ENCODE measurements around the gene ZNF865.

Gene ZNF865

DNA sequence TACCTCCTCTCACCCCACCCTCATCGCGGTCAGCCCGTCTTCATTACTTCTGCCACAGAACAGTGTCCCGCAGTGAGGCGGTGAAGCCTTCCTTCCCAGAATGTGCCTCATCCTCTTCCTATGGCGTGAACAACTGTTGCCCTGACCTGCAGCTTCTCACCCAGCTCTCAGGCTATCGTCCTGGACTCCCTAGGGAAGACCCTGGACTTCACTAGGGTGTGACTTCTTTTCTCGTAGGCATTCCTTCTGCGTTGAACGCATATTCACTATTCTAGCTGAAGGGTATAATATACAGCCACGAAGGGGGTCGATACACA, 982 bp downstream of the ZNF865 start:
- DNase-seq, result no peak
- Histone ChIP-seq H4K20me1 (ENCODE audit: insufficient read depth, low read length) (no peaks in the 10 kb centered on the region), H3K9me2 (replicated peaks; ENCODE audit: insufficient read depth, low read length) (no peaks in the 10 kb centered on the region), H3K4me3 (ENCODE audit: low read length) (peak overlapping the region; percentile 67), H3K27me3 (replicated peaks; ENCODE audit: insufficient read depth, low read length) (no peaks in the 10 kb centered on the region), H3F3A (ENCODE audit: insufficient read depth, low read length) (peaks cover 20% of the 10 kb centered on the region), H3K9me3 (replicated peaks; ENCODE audit: insufficient read depth, low read length) (no peaks in the 10 kb centered on the region), H3K4me2 (ENCODE audit: low read depth, low read length) (peak overlapping the region; percentile 51), H3K4me1 (ENCODE audit: low read length) (peaks cover 11% of the 10 kb centered on the region), H2AFZ (ENCODE audit: low read length) (0 out of 2 replicates have a peak overlapping the region, but pooled peaks have one; percentile 1), H3K9ac (ENCODE audit: low read length) (peak overlapping the region; percentile 74; the same call in 1 of the 2 replicates), H3K79me2 (ENCODE audit: low read length) (peaks cover 39% of the 10 kb centered on the region), H3K27ac (ENCODE audit: low read length) (peak overlapping the region; percentile 65; the same call in 1 of the 2 replicates), H3K36me3 (replicated peaks; ENCODE audit: insufficient read depth, low read length) (no peaks in the 10 kb centered on the region)
- no peak for TF ChIP-seq EZH2phosphoT487 (IDR thresholded peaks at IDR 0.05; ENCODE audit: low read length)

DNA sequence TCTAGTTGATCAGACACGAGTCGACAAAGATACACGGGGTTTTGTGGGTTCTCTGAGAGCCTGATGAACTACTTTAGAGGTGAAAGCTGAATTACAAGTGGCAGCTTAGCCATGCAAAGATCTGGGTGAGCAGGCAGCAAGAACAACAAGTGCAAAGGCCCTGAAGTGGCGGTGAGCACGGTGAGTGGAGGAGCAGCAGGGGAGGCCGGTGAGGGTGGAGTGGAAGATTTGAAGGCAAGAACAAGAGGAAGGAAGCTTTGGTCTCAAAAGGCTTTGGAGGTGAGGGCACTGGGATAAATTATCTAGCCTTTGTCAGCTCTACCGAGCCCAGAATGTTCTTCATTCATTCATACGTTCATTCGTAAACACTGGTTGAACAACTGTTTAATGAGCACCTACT, 1.4 kb downstream of the ZNF865 start:
- Histone ChIP-seq H2AFZ (ENCODE audit: low read length) (0 out of 2 replicates have a peak overlapping the region, but pooled peaks have one; percentile 1), H3K4me1 (ENCODE audit: low read length) (peaks cover 11% of the 10 kb centered on the region), H3K9me2 (replicated peaks; ENCODE audit: insufficient read depth, low read length) (no peaks in the 10 kb centered on the region), H3F3A (ENCODE audit: insufficient read depth, low read length) (peaks cover 16% of the 10 kb centered on the region), H3K36me3 (replicated peaks; ENCODE audit: insufficient read depth, low read length) (no peaks in the 10 kb centered on the region), H3K4me3 (ENCODE audit: low read length) (peak overlapping the region; percentile 67), H4K20me1 (ENCODE audit: insufficient read depth, low read length) (no peaks in the 10 kb centered on the region), H3K9me3 (replicated peaks; ENCODE audit: insufficient read depth, low read length) (no peaks in the 10 kb centered on the region), H3K27me3 (replicated peaks; ENCODE audit: insufficient read depth, low read length) (no peaks in the 10 kb centered on the region), H3K9ac (ENCODE audit: low read length) (peak overlapping the region; percentile 74; the same call in 1 of the 2 replicates), H3K4me2 (ENCODE audit: low read depth, low read length) (peak overlapping the region; percentile 51), H3K79me2 (ENCODE audit: low read length) (peaks cover 43% of the 10 kb centered on the region), H3K27ac (ENCODE audit: low read length) (no peak overlapping the region)
- no peak for DNase-seq
- TF ChIP-seq, protein P1, sequence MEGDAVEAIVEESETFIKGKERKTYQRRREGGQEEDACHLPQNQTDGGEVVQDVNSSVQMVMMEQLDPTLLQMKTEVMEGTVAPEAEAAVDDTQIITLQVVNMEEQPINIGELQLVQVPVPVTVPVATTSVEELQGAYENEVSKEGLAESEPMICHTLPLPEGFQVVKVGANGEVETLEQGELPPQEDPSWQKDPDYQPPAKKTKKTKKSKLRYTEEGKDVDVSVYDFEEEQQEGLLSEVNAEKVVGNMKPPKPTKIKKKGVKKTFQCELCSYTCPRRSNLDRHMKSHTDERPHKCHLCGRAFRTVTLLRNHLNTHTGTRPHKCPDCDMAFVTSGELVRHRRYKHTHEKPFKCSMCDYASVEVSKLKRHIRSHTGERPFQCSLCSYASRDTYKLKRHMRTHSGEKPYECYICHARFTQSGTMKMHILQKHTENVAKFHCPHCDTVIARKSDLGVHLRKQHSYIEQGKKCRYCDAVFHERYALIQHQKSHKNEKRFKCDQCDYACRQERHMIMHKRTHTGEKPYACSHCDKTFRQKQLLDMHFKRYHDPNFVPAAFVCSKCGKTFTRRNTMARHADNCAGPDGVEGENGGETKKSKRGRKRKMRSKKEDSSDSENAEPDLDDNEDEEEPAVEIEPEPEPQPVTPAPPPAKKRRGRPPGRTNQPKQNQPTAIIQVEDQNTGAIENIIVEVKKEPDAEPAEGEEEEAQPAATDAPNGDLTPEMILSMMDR (IDR thresholded peaks at IDR 0.05; ENCODE audit: low read length), result no peak
- no peak for TF ChIP-seq EZH2phosphoT487 (IDR thresholded peaks at IDR 0.05; ENCODE audit: low read length)
- TF ChIP-seq EZH2 (optimal IDR thresholded peaks at IDR 0.05; ENCODE audit: low read depth, low read length), result no peak

DNA sequence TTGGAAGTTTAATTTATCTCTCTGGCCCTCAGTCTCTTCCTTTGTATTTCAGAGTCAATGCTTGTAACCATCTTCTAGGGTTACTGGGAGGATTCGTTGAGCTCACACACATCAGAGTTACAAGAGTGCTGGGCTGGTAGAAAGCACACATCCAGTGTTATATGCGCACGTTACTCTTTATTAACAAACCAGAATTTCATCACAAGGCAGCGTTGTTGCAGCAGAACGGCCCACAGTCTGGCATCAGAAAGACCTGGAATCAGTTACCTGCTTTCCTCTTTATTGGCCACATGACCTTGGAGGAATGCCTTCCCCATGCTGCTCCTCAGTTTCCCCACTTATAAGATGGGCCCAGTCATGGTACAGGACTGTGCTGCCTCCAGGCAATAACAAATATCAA, 3.9 kb downstream of the ZNF865 start:
- Histone ChIP-seq H3K27me3 (replicated peaks; ENCODE audit: insufficient read depth, low read length) (no peaks in the 10 kb centered on the region), H3K9ac (ENCODE audit: low read length) (no peak overlapping the region), H3K4me3 (ENCODE audit: low read length) (no peak overlapping the region), H3K4me1 (ENCODE audit: low read length) (peaks cover 11% of the 10 kb centered on the region), H2AFZ (ENCODE audit: low read length) (no peak overlapping the region), H3K79me2 (ENCODE audit: low read length) (peaks cover 46% of the 10 kb centered on the region), H3K4me2 (ENCODE audit: low read depth, low read length) (no peak overlapping the region), H3K27ac (ENCODE audit: low read length) (no peak overlapping the region), H3K36me3 (replicated peaks; ENCODE audit: insufficient read depth, low read length) (no peaks in the 10 kb centered on the region), H3F3A (ENCODE audit: insufficient read depth, low read length) (peaks cover 15% of the 10 kb centered on the region), H3K9me3 (replicated peaks; ENCODE audit: insufficient read depth, low read length) (no peaks in the 10 kb centered on the region), H4K20me1 (ENCODE audit: insufficient read depth, low read length) (no peaks in the 10 kb centered on the region), H3K9me2 (replicated peaks; ENCODE audit: insufficient read depth, low read length) (no peaks in the 10 kb centered on the region)
- TF ChIP-seq EZH2 (optimal IDR thresholded peaks at IDR 0.05; ENCODE audit: low read depth, low read length) (no peak), EZH2phosphoT487 (IDR thresholded peaks at IDR 0.05; ENCODE audit: low read length) (no peak)
- TF ChIP-seq, protein P1 (IDR thresholded peaks at IDR 0.05; ENCODE audit: low read length), result no peak
- no peak for DNase-seq

DNA sequence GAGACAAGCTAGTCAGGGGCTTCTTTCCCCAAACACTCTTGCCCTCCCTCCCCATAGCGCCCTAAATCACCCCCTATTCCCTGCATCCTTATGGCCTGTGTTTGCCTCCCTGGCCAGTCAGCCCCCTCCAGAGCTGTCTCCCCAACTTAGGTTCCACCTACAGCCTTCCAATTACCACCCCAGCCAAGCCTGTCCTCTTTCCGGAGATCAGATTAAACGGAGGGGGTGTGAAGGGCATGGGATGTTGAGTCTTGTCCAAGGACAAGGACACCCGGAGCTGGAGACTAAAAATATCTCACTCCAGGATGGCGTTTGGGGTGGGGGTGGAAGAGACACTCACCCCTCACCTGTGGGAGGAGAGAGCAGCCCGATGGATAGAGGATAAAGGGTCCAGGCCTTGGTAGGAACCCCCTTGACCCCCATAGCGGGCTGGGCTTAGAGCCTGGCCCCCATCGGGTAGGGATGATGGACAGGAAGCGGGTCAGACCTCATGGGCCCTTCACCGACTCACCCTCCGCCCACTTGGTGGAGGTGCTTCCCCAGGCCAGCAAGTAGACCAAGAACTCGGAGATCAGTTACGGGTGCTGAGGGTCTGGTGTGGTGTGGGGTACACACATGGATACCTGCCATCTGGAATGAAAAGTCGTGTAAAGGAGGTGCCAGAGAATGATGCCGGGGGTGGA, 6.0 kb downstream of the ZNF865 start:
- Histone ChIP-seq H2AFZ (ENCODE audit: low read length) (no peak overlapping the region), H3K27ac (ENCODE audit: low read length) (no peak overlapping the region), H3K27me3 (replicated peaks; ENCODE audit: insufficient read depth, low read length) (no peaks in the 10 kb centered on the region), H3K9ac (ENCODE audit: low read length) (no peak overlapping the region), H3K4me3 (ENCODE audit: low read length) (no peak overlapping the region), H3K4me1 (ENCODE audit: low read length) (peaks cover 5% of the 10 kb centered on the region), H3K9me2 (replicated peaks; ENCODE audit: insufficient read depth, low read length) (no peaks in the 10 kb centered on the region), H3F3A (ENCODE audit: insufficient read depth, low read length) (no peaks in the 10 kb centered on the region), H3K4me2 (ENCODE audit: low read depth, low read length) (no peak overlapping the region), H4K20me1 (ENCODE audit: insufficient read depth, low read length) (no peaks in the 10 kb centered on the region), H3K36me3 (replicated peaks; ENCODE audit: insufficient read depth, low read length) (no peaks in the 10 kb centered on the region), H3K79me2 (ENCODE audit: low read length) (peaks cover 44% of the 10 kb centered on the region), H3K9me3 (replicated peaks; ENCODE audit: insufficient read depth, low read length) (no peaks in the 10 kb centered on the region)
- no peak for DNase-seq
- TF ChIP-seq, protein P1 (IDR thresholded peaks at IDR 0.05; ENCODE audit: low read length), result no peak
- TF ChIP-seq EZH2phosphoT487 (IDR thresholded peaks at IDR 0.05; ENCODE audit: low read length) (no peak), EZH2 (optimal IDR thresholded peaks at IDR 0.05; ENCODE audit: low read depth, low read length) (no peak)
